IMR-90 (cell line): Measurements from ENCODE around the gene DCTN5. TPM values are rescaled to one million over a fixed set of nuclear protein-coding genes. Genes with fewer than 3 reads are reported as not detected.

ENCODE experiments used
- ATAC-seq: fragments of 200-7000 bp; cut with Tn5 transposase; 2 replicates; pipeline ENCODE4 v1.9.1; 2020; ENCODE audit warnings: low read depth, mild to moderate bottlenecking, moderate library complexity
- BruUV-seq: library from RNA; stranded (reverse); fragments of 400-500 nt; replicated peaks from 2 replicates; lab custom pipeline; 2021; lab: Mats Ljungman, UMichigan
- CTCF ChIA-PET: fragments of 300-600 bp; formaldehyde crosslinking; extraction: SDS; loops from one replicate; lab custom pipeline; 2021; ENCODE audit warnings: antibody characterized with exemption; lab: Yijun Ruan, JAX
- POLR2A ChIA-PET: fragments of 300-600 bp; sonication (Branson Sonifier 250); formaldehyde crosslinking; loops from one replicate; lab custom pipeline; 2022; ENCODE audit warnings: antibody characterized with exemption; ENCODE audit not compliant: unreplicated experiment; lab: Charles Lee
- DNase-seq: peaks from one replicate; pipeline ENCODE4 v3.0.0; 2013
- H2AFZ ChIP-seq: replicated peaks from 2 replicates; pipeline ENCODE3; 2013; ENCODE audit warnings: low read length, mild to moderate bottlenecking; ENCODE audit not compliant: poor library complexity
- H2AK5ac ChIP-seq: 2 replicates; pipeline ENCODE4 v1.6.1; 2013; ENCODE audit warnings: low read depth, low read length, inconsistent platforms
- H2AK9ac ChIP-seq: replicated peaks from 2 replicates; pipeline ENCODE3; 2013; ENCODE audit warnings: mild to moderate bottlenecking, low read depth, low read length, moderate library complexity; ENCODE audit not compliant: poor library complexity
- H2BK120ac ChIP-seq: 2 replicates; pipeline ENCODE4 v1.6.1; 2013; ENCODE audit warnings: low read depth, low read length, inconsistent platforms
- H2BK15ac ChIP-seq: 3 replicates; pipeline ENCODE4 v1.6.1; 2013; ENCODE audit warnings: low read depth, low read length, inconsistent platforms
- H2BK20ac ChIP-seq: 2 replicates; pipeline ENCODE4 v1.6.1; 2013; ENCODE audit warnings: low read depth, mild to moderate bottlenecking, inconsistent platforms, low read length, moderate library complexity
- H2BK5ac ChIP-seq: 2 replicates; pipeline ENCODE4 v1.6.1; 2013; ENCODE audit warnings: mild to moderate bottlenecking, low read depth, low read length, inconsistent platforms; ENCODE audit not compliant: poor library complexity, severe bottlenecking
- H3K14ac ChIP-seq: replicated peaks from 2 replicates; pipeline ENCODE4 v1.6.1; 2013; ENCODE audit warnings: low read depth, low read length, inconsistent platforms
- H3K18ac ChIP-seq: 2 replicates; pipeline ENCODE4 v1.6.1; 2013; ENCODE audit warnings: low read depth, low read length, control low read depth
- H3K23ac ChIP-seq: 2 replicates; pipeline ENCODE4 v1.6.1; 2013; ENCODE audit warnings: low read depth, low read length, inconsistent platforms
- H3K27ac ChIP-seq: 2 replicates; pipeline ENCODE4 v1.5.1; 2013; ENCODE audit warnings: mild to moderate bottlenecking, control low read depth, low read length; ENCODE audit not compliant: insufficient read depth
- H3K27me3 ChIP-seq: 2 replicates; pipeline ENCODE4 v1.6.1; 2013; ENCODE audit warnings: low read length; ENCODE audit not compliant: control insufficient read depth, insufficient read depth
- H3K36me3 ChIP-seq: 2 replicates; pipeline ENCODE4 v1.6.1; 2013; ENCODE audit warnings: low read length, mixed read lengths; ENCODE audit not compliant: control insufficient read depth, insufficient read depth
- H3K4ac ChIP-seq: 2 replicates; pipeline ENCODE4 v1.6.1; 2013; ENCODE audit warnings: low read depth, low read length, inconsistent platforms
- H3K4me1 ChIP-seq: 2 replicates; pipeline ENCODE4 v1.6.1; 2013; ENCODE audit warnings: low read length, mixed read lengths; ENCODE audit not compliant: control insufficient read depth, insufficient read depth
- H3K4me2 ChIP-seq: 2 replicates; pipeline ENCODE4 v1.6.1; 2013; ENCODE audit warnings: low read depth, mild to moderate bottlenecking, control low read depth, low read length, moderate library complexity
- H3K4me3 ChIP-seq: 2 replicates; pipeline ENCODE4 v1.5.1; 2013; ENCODE audit warnings: low read depth, mild to moderate bottlenecking, control low read depth, low read length, moderate library complexity; ENCODE audit not compliant: insufficient read depth
- H3K56ac ChIP-seq: 2 replicates; pipeline ENCODE4 v1.6.1; 2013; ENCODE audit warnings: low read length, inconsistent platforms; ENCODE audit not compliant: insufficient read depth; ENCODE audit errors: extremely low read depth
- H3K79me1 ChIP-seq, 2 experiments: 2 replicates each; pipeline ENCODE4 v1.6.1; 2013; ENCODE audit warnings: low read length in 2 of 2, inconsistent platforms in 1 of 2, low read depth in 1 of 2
- H3K9ac ChIP-seq: 2 replicates; pipeline ENCODE4 v1.6.1; 2013; ENCODE audit warnings: low read depth, low read length, control low read depth
- H3K9me1 ChIP-seq: 2 replicates; pipeline ENCODE4 v1.6.1; 2013; ENCODE audit warnings: low read length, inconsistent platforms; ENCODE audit not compliant: insufficient read depth
- H3K9me3 ChIP-seq: 2 replicates; pipeline ENCODE4 v1.6.1; 2013; ENCODE audit warnings: low read length; ENCODE audit not compliant: control insufficient read depth, insufficient read depth
- H4K20me1 ChIP-seq: 2 replicates; pipeline ENCODE4 v1.6.1; 2013; ENCODE audit warnings: low read length, inconsistent platforms; ENCODE audit not compliant: insufficient read depth
- H4K5ac ChIP-seq: 2 replicates; pipeline ENCODE4 v1.6.1; 2013; ENCODE audit warnings: mild to moderate bottlenecking, low read depth, low read length, control low read depth
- H4K8ac ChIP-seq, 2 experiments: 2 replicates each; pipeline ENCODE4 v1.6.1; 2013; ENCODE audit warnings: low read depth in 2 of 2, low read length in 2 of 2, control low read depth in 1 of 2, inconsistent platforms in 1 of 2
- H4K91ac ChIP-seq: 2 replicates; pipeline ENCODE4 v1.6.1; 2013; ENCODE audit warnings: low read depth, low read length, inconsistent platforms; ENCODE audit not compliant: insufficient read depth
- BHLHE40 ChIP-seq: fragments of 150-350 bp; IDR thresholded peaks from 2 replicates; pipeline ENCODE4 v1.6.1; 2016; ENCODE audit warnings: mild to moderate bottlenecking, low read depth, low read length
- CEBPB ChIP-seq: IDR thresholded peaks from 2 replicates; pipeline ENCODE4 v1.6.1; 2012; ENCODE audit warnings: low read depth, low read length, improper control_type of control experiment
- CHD1 ChIP-seq: IDR thresholded peaks from 2 replicates; pipeline ENCODE4 v1.6.1; 2012; ENCODE audit warnings: low read depth, low read length, improper control_type of control experiment
- CTCF ChIP-seq: conservative IDR thresholded peaks from 2 replicates; pipeline ENCODE4 v1.5.1; 2012; ENCODE audit warnings: mild to moderate bottlenecking, low read depth, low read length, improper control_type of control experiment
- ELK1 ChIP-seq: fragments of 150-350 bp; IDR thresholded peaks from 2 replicates; pipeline ENCODE4 v1.6.1; 2016; ENCODE audit warnings: low read depth, mild to moderate bottlenecking, low read length, moderate library complexity, borderline replicate concordance
- FOS ChIP-seq: fragments of 150-350 bp; IDR thresholded peaks from 2 replicates; pipeline ENCODE4 v1.6.1; 2016; ENCODE audit warnings: low read depth, low read length
- MAFK ChIP-seq: IDR thresholded peaks from 2 replicates; pipeline ENCODE4 v1.6.1; 2012; ENCODE audit warnings: low read depth, low read length, improper control_type of control experiment
- MAZ ChIP-seq: IDR thresholded peaks from 2 replicates; pipeline ENCODE4 v1.6.1; 2012; ENCODE audit warnings: low read depth, mild to moderate bottlenecking, low read length, improper control_type of control experiment, moderate library complexity, borderline replicate concordance
- MXI1 ChIP-seq: IDR thresholded peaks from 2 replicates; pipeline ENCODE4 v1.6.1; 2012; ENCODE audit warnings: low read depth, mild to moderate bottlenecking, low read length, moderate library complexity, borderline replicate concordance
- NFE2L2 ChIP-seq: fragments of 150-350 bp; IDR thresholded peaks from 2 replicates; pipeline ENCODE4 v1.6.1; 2016; ENCODE audit warnings: low read depth, mild to moderate bottlenecking, low read length
- POLR2A ChIP-seq: IDR thresholded peaks from 2 replicates; pipeline ENCODE4 v1.6.1; 2012; ENCODE audit warnings: mild to moderate bottlenecking, low read depth, low read length
- RAD21 ChIP-seq: IDR thresholded peaks from 2 replicates; pipeline ENCODE4 v1.6.1; 2012; ENCODE audit warnings: low read length, improper control_type of control experiment
- RCOR1 ChIP-seq: IDR thresholded peaks from 2 replicates; pipeline ENCODE4 v1.6.1; 2012; ENCODE audit warnings: mild to moderate bottlenecking, low read length, improper control_type of control experiment; ENCODE audit not compliant: insufficient replicate concordance
- RFX5 ChIP-seq: IDR thresholded peaks from 2 replicates; pipeline ENCODE4 v1.8.0; 2012; ENCODE audit warnings: low read depth, mild to moderate bottlenecking, low read length, moderate library complexity
- SMC3 ChIP-seq: fragments of 150-350 bp; IDR thresholded peaks from 2 replicates; pipeline ENCODE4 v1.6.1; 2016; ENCODE audit warnings: low read depth, mild to moderate bottlenecking, antibody characterized with exemption, low read length, moderate library complexity
- USF2 ChIP-seq: fragments of 150-350 bp; IDR thresholded peaks from 2 replicates; pipeline ENCODE4 v1.6.1; 2017; ENCODE audit warnings: mild to moderate bottlenecking, antibody characterized with exemption, low read length, low read depth
- whole genome bisulfite sequencing, 2 experiments: methylation state at CpG; one replicate each; pipeline versions ENCODE4 v1.1.5 to v1.1.7; 2013; ENCODE audit warnings: missing lambda C conversion rate in 2 of 2; ENCODE audit not compliant: insufficient read length in 1 of 2; ENCODE audit errors: extremely low coverage in 2 of 2; 5-methylcytosine and 5-hydroxymethylcytosine counted together
- dilution Hi-C: fragments of 300-500 bp; cut with HindIII; formaldehyde crosslinking; loops from one replicate; pipeline ENCODE4 v1.14.3; 2018; ENCODE audit warnings: low sequenced_read_pairs; ENCODE audit not compliant: unreplicated experiment
- in situ Hi-C: fragments of 300-500 bp; cut with MboI; formaldehyde crosslinking; loops from 3 replicates; pipeline ENCODE4 v1.14.3; 2019; ENCODE audit warnings: low sequenced_read_pairs, inconsistent platforms, mixed read lengths
- intact Hi-C: fragments of 100-400 bp; cut with micrococcal nuclease; formaldehyde crosslinking; loops from 2 replicates; pipeline ENCODE4 v1.10.0; 2022
- polyA plus RNA-seq, 3 experiments: library from polyadenylated mRNA; depleted of rRNA; stranded (reverse); fragments of >200 nt; gene quantifications; 2 replicates each; pipeline ENCODE4 v1.2.3, GENCODE V29; 2012; ENCODE audit warnings: low replicate concordance in 1 of 3
- total RNA-seq: library from RNA; depleted of rRNA; stranded (reverse); fragments of >200 nt; gene quantifications from 2 replicates; pipeline ENCODE4 v1.2.3, GENCODE V29; 2012

Gene DCTN5
- total and polyA plus RNA-seq, 2 of the 4 experiments (the other 2 are of a cell fraction) = 49.6 to 111 TPM

GRCh38 chr16:23692190-23692837 is 51.0 kb downstream of the DCTN5 start:
- peaks cover 5 to 14% of the 10 kb centered on the region in 2 experiments; a peak in 3 of 4 replicates for H3K79me1 ChIP-seq
- dilution Hi-C loops = no loop called here

More at GRCh38 chr16:23692190-23692837, 51.0 kb downstream of the DCTN5 start:
- no peaks in the 10 kb centered on the region for H4K20me1 ChIP-seq
- H3K9ac ChIP-seq = no peak overlapping the region
- CTCF ChIA-PET = no interaction called here
- no peak overlapping the region for H3K23ac ChIP-seq
- H3K14ac ChIP-seq = no peak overlapping the region
- no peak overlapping the region for H2BK120ac ChIP-seq
- H3K4ac ChIP-seq = no peak overlapping the region
- TF ChIP-seq MXI1 (no peak), BHLHE40 (no peak), SMC3 (no peak), RFX5 (no peak), MAFK (no peak), MAZ (no peak), CTCF (no peak), POLR2A (no peak), RCOR1 (no peak), CEBPB (no peak), FOS (no peak), RAD21 (no peak), CHD1 (no peak), USF2 (no peak), ELK1 (no peak), NFE2L2 (no peak)
- intact Hi-C loops = no loop called here
- H3K27me3 ChIP-seq = no peaks in the 10 kb centered on the region
- no peak overlapping the region for H2BK15ac ChIP-seq
- H4K5ac ChIP-seq = no peak overlapping the region
- H2AFZ ChIP-seq = no peak overlapping the region
- no peak overlapping the region for H4K91ac ChIP-seq
- H2AK5ac ChIP-seq = no peak overlapping the region
- H3K4me1 ChIP-seq = peaks cover 9% of the 10 kb centered on the region
- no peak overlapping the region for H4K8ac ChIP-seq
- peaks cover 37% of the 10 kb centered on the region for H3K36me3 ChIP-seq
- H3K4me3 ChIP-seq = no peak overlapping the region
- no peak overlapping the region for H2BK5ac ChIP-seq
- peaks cover 4% of the 10 kb centered on the region; the same call in 1 of the 2 replicates for H3K9me1 ChIP-seq
- H3K56ac ChIP-seq = no peak overlapping the region
- WGBS, 2 experiments = 100% methylated on average over 1 of the region's 6 CpGs; no CpG with 5 or more reads in 1 of the 2 experiments
- no peak overlapping the region for H3K27ac ChIP-seq
- H3K9me3 ChIP-seq = no peaks in the 10 kb centered on the region
- POLR2A ChIA-PET = no interaction called here
- no peak for DNase-seq
- no peak overlapping the region for H2AK9ac ChIP-seq
- no peak overlapping the region for H3K4me2 ChIP-seq
- no peak overlapping the region for H3K18ac ChIP-seq
- H2BK20ac ChIP-seq = no peak overlapping the region
- no TSS peak for BruUV-seq
- ATAC-seq = no peak
- in situ Hi-C loops = loop anchor here (25.0 kb wide), 1 partner anchor 820 kb away; no protein-coding TSS in a partner anchor
